Omental fat pad (tissue), 4 donors: ENCODE data around the gene DUSP6. TPM values are rescaled to one million over a fixed set of nuclear protein-coding genes. Genes with fewer than 3 reads are reported as not detected.

Experiments used
- ATAC-seq: fragments of 150-250 bp; one replicate; pipeline ENCODE4 v1.9.1; 2016; ENCODE audit warnings: mild to moderate bottlenecking, moderate library complexity; ENCODE audit not compliant: low FRiP score
- DNase-seq: peaks from one replicate; pipeline ENCODE4 v3.0.0-alpha.2; 2019; ENCODE audit warnings: low spot score
- total RNA-seq, 4 donors: library from RNA; depleted of rRNA; stranded (reverse); fragments of >200 nt; gene quantifications; one replicate each; pipeline ENCODE4 v1.1.0, GENCODE V29; 2016
- TF ChIP-seq, protein P1 (sequence below), 3 donors: fragments of 450-650 bp; IDR thresholded peaks; one replicate each; pipeline ENCODE4 v1.5.1; 2016 to 2017; ENCODE audit warnings: antibody characterized with exemption in 3 of 3, mild to moderate bottlenecking in 3 of 3, moderate library complexity in 2 of 3

The DUSP6 gene
- total RNA-seq, 4 donors from 2014 or later = 201 to 329 (median 213) TPM

DNA sequence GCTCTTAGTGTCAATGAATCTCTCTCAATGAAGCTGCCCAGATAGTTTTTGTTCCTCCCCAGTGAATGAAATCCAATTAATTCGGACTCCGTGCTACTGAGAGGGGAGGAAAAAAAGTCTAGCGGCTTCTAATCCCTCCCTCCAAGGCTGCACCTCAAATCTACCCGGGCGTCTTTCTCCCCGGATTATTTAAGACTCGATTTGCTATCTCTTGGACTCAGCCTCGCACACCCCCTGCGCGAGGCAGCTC, 134 bp downstream of the DUSP6 start:
- no peak for DNase-seq
- ATAC-seq = no peak
- TF ChIP-seq, protein P1, sequence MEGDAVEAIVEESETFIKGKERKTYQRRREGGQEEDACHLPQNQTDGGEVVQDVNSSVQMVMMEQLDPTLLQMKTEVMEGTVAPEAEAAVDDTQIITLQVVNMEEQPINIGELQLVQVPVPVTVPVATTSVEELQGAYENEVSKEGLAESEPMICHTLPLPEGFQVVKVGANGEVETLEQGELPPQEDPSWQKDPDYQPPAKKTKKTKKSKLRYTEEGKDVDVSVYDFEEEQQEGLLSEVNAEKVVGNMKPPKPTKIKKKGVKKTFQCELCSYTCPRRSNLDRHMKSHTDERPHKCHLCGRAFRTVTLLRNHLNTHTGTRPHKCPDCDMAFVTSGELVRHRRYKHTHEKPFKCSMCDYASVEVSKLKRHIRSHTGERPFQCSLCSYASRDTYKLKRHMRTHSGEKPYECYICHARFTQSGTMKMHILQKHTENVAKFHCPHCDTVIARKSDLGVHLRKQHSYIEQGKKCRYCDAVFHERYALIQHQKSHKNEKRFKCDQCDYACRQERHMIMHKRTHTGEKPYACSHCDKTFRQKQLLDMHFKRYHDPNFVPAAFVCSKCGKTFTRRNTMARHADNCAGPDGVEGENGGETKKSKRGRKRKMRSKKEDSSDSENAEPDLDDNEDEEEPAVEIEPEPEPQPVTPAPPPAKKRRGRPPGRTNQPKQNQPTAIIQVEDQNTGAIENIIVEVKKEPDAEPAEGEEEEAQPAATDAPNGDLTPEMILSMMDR (IDR thresholded peaks at IDR 0.05) = no peak

DNA sequence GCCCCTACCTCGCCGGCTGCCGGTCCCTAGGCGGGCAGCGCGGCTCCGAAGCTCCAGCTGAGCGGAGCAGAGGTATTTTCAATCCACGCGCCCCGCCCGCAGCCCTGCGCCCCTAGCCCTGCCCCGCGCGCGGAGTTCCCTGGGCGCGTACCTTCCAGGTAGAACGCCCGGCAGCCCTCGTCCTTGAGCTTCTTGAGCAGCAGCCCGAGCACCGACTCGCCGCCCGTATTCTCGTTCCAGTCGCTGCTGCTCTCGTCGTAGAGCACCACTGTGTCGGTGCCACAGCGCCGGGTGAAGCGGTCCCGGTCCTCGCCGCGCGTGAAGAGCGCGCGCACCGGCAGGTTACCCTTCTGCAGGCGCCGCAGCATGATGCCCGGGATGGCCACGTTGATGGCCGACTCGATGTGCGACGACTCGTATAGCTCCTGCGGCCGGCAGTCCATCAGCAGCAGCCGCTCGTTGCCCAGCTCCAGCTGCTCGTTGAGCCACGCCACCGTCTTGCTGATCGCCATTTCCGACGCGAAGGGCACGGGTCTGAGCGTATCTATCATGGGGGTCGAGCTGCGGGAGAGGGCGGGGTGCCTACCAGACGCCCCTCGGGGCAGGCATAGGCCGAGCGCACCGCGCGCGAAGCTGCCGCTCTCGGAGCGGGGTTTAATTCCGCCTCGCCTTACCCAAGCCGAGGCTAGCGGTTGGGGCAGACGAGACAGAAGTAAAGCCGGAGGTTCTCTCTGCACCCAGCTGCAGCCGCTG, 636 bp downstream of the DUSP6 start:
- TF ChIP-seq, protein P1 (IDR thresholded peaks at IDR 0.05) = no peak
- DNase-seq (no peak), ATAC-seq (no peak)

DNA sequence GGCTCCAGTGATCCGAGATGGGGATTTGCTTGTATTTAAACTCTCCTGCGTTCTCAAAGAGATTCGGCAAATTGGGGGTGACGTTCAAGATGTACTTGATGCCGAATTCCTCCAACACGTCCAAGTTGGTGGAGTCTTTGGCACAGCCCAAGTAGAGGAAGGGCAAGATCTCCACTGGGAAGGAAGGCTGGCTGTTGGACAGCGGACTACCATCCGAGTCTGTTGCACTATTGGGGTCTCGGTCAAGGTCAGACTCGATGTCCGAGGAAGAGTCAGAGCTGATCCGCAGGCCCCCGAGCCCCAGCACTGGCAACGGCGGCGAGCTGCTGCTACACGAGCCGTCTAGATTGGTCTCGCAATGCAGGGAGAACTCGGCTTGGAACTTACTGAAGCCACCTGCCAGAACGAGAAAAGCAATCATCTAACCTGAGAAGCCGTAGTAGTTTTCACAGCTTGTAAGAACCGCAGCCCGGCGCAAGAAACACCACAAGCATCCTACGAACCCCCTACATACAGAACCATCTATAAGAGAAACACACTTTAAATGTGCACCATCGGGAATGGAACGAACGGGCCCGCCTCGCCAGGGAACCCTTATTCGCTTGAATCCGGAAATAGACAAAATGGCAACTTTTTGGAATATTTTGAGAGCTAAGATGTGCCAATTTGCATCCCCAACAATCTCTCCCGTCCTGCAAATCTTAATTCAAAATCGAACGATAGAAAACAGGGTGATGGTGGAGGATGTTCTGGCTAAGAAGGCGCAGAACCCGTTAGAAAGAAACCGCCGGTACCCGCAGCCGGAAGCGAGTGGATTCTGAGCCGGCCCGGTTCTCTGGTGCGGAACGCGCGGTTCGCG, 1.4 kb downstream of the DUSP6 start:
- ATAC-seq (no peak), DNase-seq (no peak)
- TF ChIP-seq, protein P1 (IDR thresholded peaks at IDR 0.05) = no peak

DNA sequence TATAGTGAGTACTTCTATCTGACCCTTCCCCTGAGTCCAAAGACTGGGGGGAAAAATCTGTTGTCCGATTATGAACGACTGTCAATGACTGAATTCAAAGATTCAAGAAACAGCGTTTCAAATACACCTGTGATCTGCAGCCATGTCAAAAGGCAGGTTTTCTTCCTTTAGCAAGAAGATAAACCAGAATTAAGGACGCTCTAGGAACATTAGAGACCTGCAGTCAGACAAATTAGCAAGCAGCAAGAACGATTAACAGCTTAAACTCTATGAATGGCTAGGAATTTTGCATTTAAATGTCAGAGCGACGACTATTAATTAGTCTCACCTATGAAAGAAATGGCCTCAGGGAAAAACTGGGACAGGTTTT, 2.1 kb downstream of the DUSP6 start:
- DNase-seq = no peak
- ATAC-seq = no peak
- TF ChIP-seq, protein P1 (IDR thresholded peaks at IDR 0.05) = no peak

DNA sequence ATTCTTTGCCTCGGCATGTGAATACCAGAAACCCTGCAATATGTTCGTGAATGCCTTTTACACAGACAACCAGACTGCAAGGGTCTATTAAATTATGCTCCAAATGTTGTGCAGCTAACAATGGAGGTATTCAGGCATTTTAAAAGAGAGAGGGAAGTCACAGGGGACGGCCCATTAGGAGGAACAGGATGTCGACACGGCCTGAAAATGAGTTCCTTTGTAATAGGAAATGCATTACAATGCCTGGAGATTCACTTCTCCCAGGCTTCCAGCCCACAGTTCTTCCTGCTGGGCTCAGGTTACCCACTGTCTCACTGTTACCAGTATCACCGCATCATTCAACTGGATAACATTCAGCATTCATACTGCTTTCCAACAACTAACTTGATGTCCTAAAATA, 2.5 kb downstream of the DUSP6 start:
- TF ChIP-seq, protein P1 (IDR thresholded peaks at IDR 0.05) = no peak
- no peak for ATAC-seq
- no peak for DNase-seq

DNA sequence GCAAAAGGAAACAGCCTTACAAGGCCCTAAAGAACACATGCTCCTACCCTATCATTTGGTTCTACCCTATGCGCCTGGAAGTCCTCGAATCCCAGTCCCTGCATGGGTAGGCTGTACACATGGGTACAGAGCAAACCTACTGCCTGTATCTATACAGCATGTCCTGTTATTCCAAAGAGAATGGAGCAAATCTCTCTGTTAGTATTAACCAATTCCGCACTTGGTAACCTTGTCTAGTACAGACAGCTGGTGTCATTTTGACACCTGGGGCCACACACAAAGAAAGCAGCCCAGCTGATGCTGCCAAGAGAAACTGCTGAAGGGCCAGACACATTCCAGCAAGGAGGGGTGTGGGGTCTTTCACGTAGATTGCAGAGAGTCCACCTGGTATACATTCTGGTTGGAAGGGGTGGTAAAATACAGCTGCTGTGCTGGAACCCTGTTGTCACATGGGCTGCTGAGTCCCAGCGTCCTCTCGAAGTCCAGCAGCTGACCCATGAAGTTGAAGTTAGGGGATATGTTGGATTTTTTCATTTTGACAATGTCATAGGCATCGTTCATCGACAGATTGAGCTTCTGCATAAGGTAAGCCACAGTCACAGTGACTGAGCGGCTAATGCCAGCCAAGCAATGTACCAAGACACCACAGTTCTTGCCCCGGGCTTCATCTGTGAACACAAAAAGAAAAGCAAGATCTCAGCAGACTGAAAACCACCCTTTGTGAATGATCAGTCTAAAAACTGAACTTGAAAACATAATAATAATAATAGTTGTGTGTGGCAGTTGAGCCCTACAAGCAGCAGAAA, 3.2 kb downstream of the DUSP6 start:
- TF ChIP-seq, protein P1 (IDR thresholded peaks at IDR 0.05) = no peak
- ATAC-seq (no peak), DNase-seq (no peak)
